Esophagus mucosa (tissue), 1 donor: ENCODE data around the gene EFCAB6. TPM values are rescaled to one million over a fixed set of nuclear protein-coding genes. Genes with fewer than 3 reads are reported as not detected.

ENCODE experiments used
- ATAC-seq: fragments of 200-7000 bp; cut with Tn5 transposase; one replicate; pipeline ENCODE4 v1.9.1; 2020
- total RNA-seq: library from RNA; stranded (reverse); gene quantifications from one replicate; pipeline ENCODE4 v1.2.4, GENCODE V29; 2023
- donor health status: DM: yes; HTN: yes; CAD: no.

EFCAB6 gene
- total RNA-seq, 1 donor from 2014 or later = 1.6 TPM

GRCh38 chr22:43743929-43744643 is 68.0 kb downstream of the EFCAB6 start:
- ATAC-seq = no peak

DNA sequence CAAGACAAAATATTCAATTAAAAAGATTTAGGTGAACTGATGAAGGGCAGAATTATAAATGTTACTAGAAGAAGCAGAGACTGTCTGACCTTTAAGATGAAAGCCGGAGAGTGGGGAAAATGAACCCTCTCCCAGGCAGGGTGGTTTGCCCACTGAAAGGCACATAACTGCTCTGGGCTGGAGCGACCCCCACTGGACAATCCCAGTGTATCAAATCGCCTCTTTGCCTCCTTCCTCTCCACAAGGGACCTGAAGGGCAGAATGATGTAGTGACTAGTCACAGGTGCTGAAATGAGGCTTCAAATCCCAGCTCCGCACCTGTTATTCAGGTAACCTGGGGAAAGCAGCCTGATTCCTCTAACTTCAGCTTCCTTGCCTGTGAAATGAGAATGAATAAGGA is 69.0 kb downstream of the EFCAB6 start:
- no peak for ATAC-seq

- no peak for ATAC-seq
Measured at GRCh38 chr22:43742154-43742950, 69.8 kb downstream of the EFCAB6 start.

- ATAC-seq = no peak
Measured at GRCh38 chr22:43740587-43741270, 71.4 kb downstream of the EFCAB6 start.

- ATAC-seq = no peak
Measured at GRCh38 chr22:43739851-43740379, 72.2 kb downstream of the EFCAB6 start.

GRCh38 chr22:43737150-43737828 is 74.8 kb downstream of the EFCAB6 start:
- ATAC-seq = no peak

- ATAC-seq = no peak
Measured at GRCh38 chr22:43736651-43737050, 75.5 kb downstream of the EFCAB6 start.

GRCh38 chr22:43734370-43735150 is 77.5 kb downstream of the EFCAB6 start:
- ATAC-seq = no peak

DNA sequence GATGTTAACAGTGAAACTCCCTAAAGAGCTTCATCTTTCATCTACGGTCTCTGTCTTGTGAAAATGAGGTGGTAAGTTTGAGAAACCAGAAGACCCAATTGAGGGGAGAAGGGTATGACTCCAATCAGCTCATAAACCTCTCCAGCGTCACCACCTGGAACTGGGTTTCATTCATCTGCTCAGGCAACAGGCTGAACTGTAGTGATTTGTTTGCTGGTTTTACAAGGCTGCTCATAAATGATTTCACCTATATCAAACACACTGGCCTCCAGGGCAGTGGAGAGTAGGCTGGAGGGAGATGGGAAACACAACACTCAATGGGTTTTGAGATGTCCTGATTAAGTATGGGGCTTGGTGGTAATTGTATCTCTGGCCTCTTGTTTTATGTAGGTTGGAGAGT is 79.0 kb downstream of the EFCAB6 start:
- no peak for ATAC-seq

DNA sequence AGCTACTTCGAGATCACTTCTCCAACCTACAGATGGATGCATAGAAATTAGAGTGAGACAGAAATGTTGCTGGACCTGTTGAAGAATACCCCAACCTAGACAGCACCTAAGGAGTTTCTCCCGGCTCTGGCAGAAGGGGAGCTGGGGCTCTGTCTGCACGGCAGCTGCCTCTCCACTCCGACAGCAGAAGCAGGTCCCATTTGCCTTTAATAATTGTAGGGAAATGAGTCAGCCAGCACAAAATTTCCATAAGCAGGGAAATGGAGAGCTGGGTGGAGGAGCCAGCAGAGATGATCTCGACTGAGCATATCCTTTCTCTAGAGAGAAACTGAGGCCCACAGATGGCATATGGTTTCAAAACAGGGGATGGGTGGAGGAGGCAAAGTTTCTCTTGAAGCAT is 80.1 kb downstream of the EFCAB6 start:
- no peak for ATAC-seq

- ATAC-seq = no peak
Measured at GRCh38 chr22:43726964-43727543, 85.1 kb downstream of the EFCAB6 start.

DNA sequence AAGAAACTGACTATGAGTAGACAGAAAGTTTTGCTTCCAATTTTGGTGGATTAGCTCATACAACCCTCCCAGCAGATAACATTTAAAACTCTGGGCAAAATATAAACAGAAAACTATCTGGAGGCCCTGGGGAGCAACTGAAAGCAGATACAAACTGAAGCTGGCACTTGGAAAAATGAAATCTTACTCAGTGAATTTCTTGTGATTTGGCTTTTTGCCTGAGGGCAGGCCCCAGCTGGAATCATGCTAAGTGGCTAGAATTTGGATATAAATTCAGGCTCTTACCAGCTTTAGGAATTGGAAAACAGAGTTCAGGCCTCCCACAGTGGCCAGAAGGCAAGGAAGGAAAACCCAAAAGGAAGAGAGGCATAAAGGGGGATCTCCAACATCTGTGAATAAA is 85.8 kb downstream of the EFCAB6 start:
- ATAC-seq = no peak

GRCh38 chr22:43723816-43724215 is 88.3 kb downstream of the EFCAB6 start:
- ATAC-seq = no peak

DNA sequence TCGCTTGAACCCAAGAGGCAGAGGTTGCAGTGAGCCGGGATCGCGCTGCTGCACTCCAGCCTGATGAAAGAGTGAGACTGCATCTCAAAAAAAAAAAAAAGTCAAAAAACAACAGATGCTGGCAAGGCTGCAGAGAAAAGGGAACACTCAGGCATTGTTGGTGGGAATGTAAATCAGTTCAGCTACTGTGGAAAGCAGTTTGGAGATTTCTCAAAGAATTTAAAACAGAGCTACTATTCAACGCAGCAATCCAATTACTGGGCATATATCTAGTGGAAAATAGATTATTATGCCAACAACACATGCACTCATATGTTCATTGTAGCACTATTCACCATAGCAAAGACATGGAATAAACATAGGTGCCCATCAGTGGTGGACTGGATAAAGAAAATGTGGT is 89.7 kb downstream of the EFCAB6 start:
- no peak for ATAC-seq

DNA sequence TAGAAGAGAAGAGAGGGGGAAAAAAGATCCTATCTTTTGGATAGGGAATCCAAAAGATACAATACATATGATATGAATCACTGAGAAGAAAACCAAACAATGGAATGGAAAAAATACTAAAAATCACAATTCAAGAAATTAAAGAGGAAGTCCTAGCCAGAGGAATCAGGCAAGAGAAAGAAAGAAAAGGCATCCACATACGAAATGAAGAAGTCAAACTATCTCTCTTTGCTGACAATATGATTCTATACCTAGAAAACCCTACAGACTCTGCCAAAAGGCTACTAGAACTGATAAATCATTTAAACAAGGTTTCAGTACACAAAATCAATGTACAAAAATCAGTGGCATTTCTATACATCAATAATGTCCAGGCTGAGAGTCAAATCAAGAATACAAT is 91.4 kb downstream of the EFCAB6 start:
- no peak for ATAC-seq

GRCh38 chr22:43714104-43714503 is 98.0 kb downstream of the EFCAB6 start:
- ATAC-seq = no peak

DNA sequence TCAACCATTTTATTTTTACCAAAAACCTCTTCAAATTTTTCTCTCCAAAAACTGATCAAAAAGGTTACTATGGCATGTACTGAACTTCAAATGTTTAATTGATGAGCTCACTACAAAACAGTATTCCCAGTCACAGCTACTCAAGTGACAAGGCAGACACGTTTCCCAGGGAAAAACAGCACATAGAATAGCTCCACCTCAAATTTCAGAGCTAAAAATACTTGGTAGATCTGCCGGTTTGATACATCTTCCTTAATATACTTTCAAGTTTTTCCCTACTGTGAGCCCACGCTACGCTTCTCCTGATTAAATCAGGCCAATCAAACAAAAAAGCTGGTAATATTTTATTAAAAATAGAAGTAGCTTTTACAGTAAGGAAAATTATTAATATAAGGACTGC is 100.4 kb downstream of the EFCAB6 start:
- ATAC-seq = no peak

DNA sequence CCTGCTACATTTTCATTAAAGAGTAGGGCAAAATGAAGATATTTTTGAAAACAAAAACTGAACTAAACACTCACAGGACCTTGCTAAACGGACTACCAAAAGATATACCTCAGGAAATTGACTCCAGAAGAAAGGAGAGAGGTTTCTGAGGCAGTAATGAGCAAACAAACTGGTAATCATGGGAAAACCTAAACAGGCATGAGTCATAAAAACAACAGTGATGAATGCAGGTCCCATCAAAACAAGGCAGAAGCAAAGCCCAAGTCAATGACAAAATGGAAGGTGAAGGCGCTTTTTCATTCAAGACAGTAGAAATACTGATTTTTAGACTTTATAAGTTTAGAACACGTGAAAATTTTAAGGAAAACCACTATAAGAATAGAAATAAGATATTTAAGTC is 104.5 kb downstream of the EFCAB6 start:
- no peak for ATAC-seq

GRCh38 chr22:43706571-43707328 is 105.4 kb downstream of the EFCAB6 start:
- no peak for ATAC-seq

GRCh38 chr22:43706151-43706550 is 106.0 kb downstream of the EFCAB6 start:
- no peak for ATAC-seq

DNA sequence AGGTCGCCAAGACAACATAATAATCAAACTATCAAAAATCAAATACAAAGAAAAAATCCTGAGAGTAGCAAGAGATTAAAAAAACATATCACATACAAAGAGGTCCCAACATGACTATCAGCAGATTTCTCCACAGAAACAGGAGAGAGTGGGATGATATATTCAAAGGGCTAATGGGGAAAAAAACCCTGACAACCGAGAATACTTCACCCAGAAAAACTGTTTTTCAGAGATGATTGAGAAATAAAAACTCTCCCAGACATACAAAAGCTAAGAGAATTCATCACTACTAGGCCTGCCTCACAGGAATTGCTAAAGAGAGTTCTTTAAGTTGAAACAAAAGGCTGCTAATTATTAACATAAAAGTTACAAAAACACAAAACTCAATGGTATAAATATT is 108.1 kb downstream of the EFCAB6 start:
- ATAC-seq = no peak
